SK-N-SH treated with all-trans-retinoic acid at 6 μM for 48 hours (cell line): Measurements from ENCODE around the gene AKR1C2.
"Not testable (repeated sequence)": the region's sequence is repeated elsewhere in the genome, so short reads cannot be mapped to it uniquely, and the experiment has no call there.

Experiments used
- ATAC-seq: fragments of 200-7000 bp; cut with Tn5 transposase; 3 replicates; pipeline ENCODE4 v1.9.1; 2020; ENCODE audit warnings: mild to moderate bottlenecking, moderate library complexity
- ARNTL ChIP-seq: fragments of 450-650 bp; formaldehyde crosslinking; IDR thresholded peaks from 2 replicates; pipeline ENCODE4 v1.5.0; 2020; ENCODE audit warnings: low read depth, mild to moderate bottlenecking, moderate library complexity, borderline replicate concordance
- BACH2 ChIP-seq: fragments of 250-450 bp; sonication (Bioruptor Pico); IDR thresholded peaks from 2 replicates; pipeline ENCODE4 v1.9.0; 2021; ENCODE audit warnings: mild to moderate bottlenecking, borderline replicate concordance
- CSDC2 ChIP-seq: fragments of 250-450 bp; sonication (Bioruptor Pico); IDR thresholded peaks from 2 replicates; pipeline ENCODE4 v1.5.0; 2020; ENCODE audit warnings: mild to moderate bottlenecking, moderate library complexity
- ESRRG ChIP-seq: fragments of 250-450 bp; sonication (Bioruptor Pico); IDR thresholded peaks from 2 replicates; pipeline ENCODE4 v1.6.1; 2021; ENCODE audit warnings: mild to moderate bottlenecking
- GLIS3 ChIP-seq: fragments of 250-450 bp; sonication (Bioruptor Pico); IDR thresholded peaks from 2 replicates; pipeline ENCODE4 v1.5.0; 2020; ENCODE audit warnings: mild to moderate bottlenecking, moderate library complexity
- ISL1 ChIP-seq: fragments of 250-450 bp; sonication (Bioruptor Pico); IDR thresholded peaks from 2 replicates; pipeline ENCODE4 v2.1.2; 2022; ENCODE audit warnings: mild to moderate bottlenecking, moderate library complexity
- OSR1 ChIP-seq: fragments of 250-450 bp; sonication (Bioruptor Pico); IDR thresholded peaks from 2 replicates; pipeline ENCODE4 v1.8.0; 2022; ENCODE audit warnings: moderate library complexity, mild to moderate bottlenecking, inconsistent platforms
- PPARA ChIP-seq: fragments of 250-450 bp; sonication (Bioruptor Pico); IDR thresholded peaks from 2 replicates; pipeline ENCODE4 v1.5.0; 2020; ENCODE audit warnings: mild to moderate bottlenecking, borderline replicate concordance
- RARB ChIP-seq: fragments of 250-450 bp; sonication (Bioruptor Pico); IDR thresholded peaks from 2 replicates; pipeline ENCODE4 v1.8.0; 2021; ENCODE audit warnings: mild to moderate bottlenecking, moderate library complexity
- SNAI2 ChIP-seq: fragments of 250-450 bp; sonication (Bioruptor Pico); IDR thresholded peaks from 2 replicates; pipeline ENCODE4 v1.5.0; 2020; ENCODE audit warnings: mild to moderate bottlenecking, moderate library complexity
- TCF4 ChIP-seq: fragments of 250-450 bp; sonication (Bioruptor Pico); IDR thresholded peaks from 2 replicates; pipeline ENCODE4 v1.8.0; 2021; ENCODE audit warnings: mild to moderate bottlenecking, moderate library complexity, borderline replicate concordance
- TOX ChIP-seq: fragments of 250-450 bp; sonication (Bioruptor Pico); IDR thresholded peaks from 2 replicates; pipeline ENCODE4 v1.8.0; 2021; ENCODE audit warnings: mild to moderate bottlenecking, moderate library complexity, borderline replicate concordance
- ZC3H10 ChIP-seq: fragments of 250-450 bp; sonication (Bioruptor Pico); IDR thresholded peaks from 2 replicates; pipeline ENCODE4 v1.5.1; 2021; ENCODE audit warnings: mild to moderate bottlenecking, moderate library complexity
- ZFP3 ChIP-seq: fragments of 250-450 bp; sonication (Bioruptor Pico); IDR thresholded peaks from 2 replicates; pipeline ENCODE4 v1.5.0; 2020; ENCODE audit warnings: mild to moderate bottlenecking, moderate library complexity
- ZFP30 ChIP-seq: fragments of 450-650 bp; formaldehyde crosslinking; IDR thresholded peaks from 2 replicates; pipeline ENCODE4 v1.5.0; 2022; ENCODE audit warnings: mild to moderate bottlenecking, moderate library complexity
- ZNF70 ChIP-seq: fragments of 450-650 bp; formaldehyde crosslinking; IDR thresholded peaks from 2 replicates; pipeline ENCODE4 v1.5.0; 2020; ENCODE audit warnings: mild to moderate bottlenecking, moderate library complexity
- ZNF8 ChIP-seq: fragments of 450-650 bp; formaldehyde crosslinking; IDR thresholded peaks from 2 replicates; pipeline ENCODE4 v1.5.0; 2020; ENCODE audit warnings: mild to moderate bottlenecking, moderate library complexity
- TF ChIP-seq, protein P1 (sequence below): fragments of 250-450 bp; sonication (Bioruptor Pico); IDR thresholded peaks from 2 replicates; pipeline ENCODE4 v1.5.0; 2020; ENCODE audit warnings: mild to moderate bottlenecking, moderate library complexity
- TF ChIP-seq, protein P2 (sequence below): fragments of 250-450 bp; sonication (Bioruptor Pico); IDR thresholded peaks from 2 replicates; pipeline ENCODE4 v1.8.0; 2020; ENCODE audit warnings: mild to moderate bottlenecking, moderate library complexity, borderline replicate concordance
- TF ChIP-seq, protein P3 (sequence below): fragments of 250-450 bp; sonication (Bioruptor Pico); IDR thresholded peaks from 2 replicates; pipeline ENCODE4 v1.5.1; 2021; ENCODE audit warnings: mild to moderate bottlenecking, moderate library complexity
- TF ChIP-seq, protein P4 (sequence below): fragments of 250-450 bp; sonication (Bioruptor Pico); IDR thresholded peaks from 2 replicates; pipeline ENCODE4 v1.8.0; 2021; ENCODE audit warnings: low read depth, mild to moderate bottlenecking, moderate library complexity, borderline replicate concordance
- TF ChIP-seq, protein P5 (sequence below): fragments of 250-450 bp; sonication (Bioruptor Pico); IDR thresholded peaks from 2 replicates; pipeline ENCODE4 v1.5.1; 2020; ENCODE audit warnings: low read depth, mild to moderate bottlenecking, moderate library complexity

Gene AKR1C2

DNA sequence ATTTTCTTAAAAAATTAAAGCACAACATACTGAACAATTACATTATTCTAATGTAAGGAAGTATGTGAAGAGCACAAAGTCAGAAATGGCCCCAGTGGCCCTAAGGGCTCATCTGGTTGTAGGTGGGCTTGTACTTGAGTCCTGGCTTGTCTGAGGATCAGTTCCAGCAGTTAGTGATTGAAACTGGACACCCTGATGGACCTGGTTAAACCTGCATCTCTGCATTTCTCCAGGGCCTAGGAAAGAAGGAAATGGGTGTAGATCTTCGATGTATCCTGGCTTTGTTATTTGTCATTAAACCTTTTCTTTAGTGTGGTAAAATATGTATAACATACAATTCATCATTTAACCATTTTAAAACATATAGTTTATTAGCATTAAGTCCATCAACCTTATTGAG, 9.7 kb upstream of the AKR1C2 start:
- TF ChIP-seq ISL1 (CRISPR knock-in tag) (no peak), OSR1 (no peak), ZNF70 (CRISPR knock-in tag) (no peak), ESRRG (no peak), GLIS3 (CRISPR knock-in tag) (no peak), ARNTL (no peak), ZFP3 (CRISPR knock-in tag) (no peak), ZNF8 (CRISPR knock-in tag) (no peak), BACH2 (CRISPR knock-in tag) (no peak), PPARA (CRISPR knock-in tag) (no peak), ZC3H10 (no peak), CSDC2 (CRISPR knock-in tag) (no peak), ZFP30 (CRISPR knock-in tag) (no peak), RARB (no peak), SNAI2 (CRISPR knock-in tag) (no peak), TCF4 (CRISPR knock-in tag) (no peak)
- TF ChIP-seq, protein P1, sequence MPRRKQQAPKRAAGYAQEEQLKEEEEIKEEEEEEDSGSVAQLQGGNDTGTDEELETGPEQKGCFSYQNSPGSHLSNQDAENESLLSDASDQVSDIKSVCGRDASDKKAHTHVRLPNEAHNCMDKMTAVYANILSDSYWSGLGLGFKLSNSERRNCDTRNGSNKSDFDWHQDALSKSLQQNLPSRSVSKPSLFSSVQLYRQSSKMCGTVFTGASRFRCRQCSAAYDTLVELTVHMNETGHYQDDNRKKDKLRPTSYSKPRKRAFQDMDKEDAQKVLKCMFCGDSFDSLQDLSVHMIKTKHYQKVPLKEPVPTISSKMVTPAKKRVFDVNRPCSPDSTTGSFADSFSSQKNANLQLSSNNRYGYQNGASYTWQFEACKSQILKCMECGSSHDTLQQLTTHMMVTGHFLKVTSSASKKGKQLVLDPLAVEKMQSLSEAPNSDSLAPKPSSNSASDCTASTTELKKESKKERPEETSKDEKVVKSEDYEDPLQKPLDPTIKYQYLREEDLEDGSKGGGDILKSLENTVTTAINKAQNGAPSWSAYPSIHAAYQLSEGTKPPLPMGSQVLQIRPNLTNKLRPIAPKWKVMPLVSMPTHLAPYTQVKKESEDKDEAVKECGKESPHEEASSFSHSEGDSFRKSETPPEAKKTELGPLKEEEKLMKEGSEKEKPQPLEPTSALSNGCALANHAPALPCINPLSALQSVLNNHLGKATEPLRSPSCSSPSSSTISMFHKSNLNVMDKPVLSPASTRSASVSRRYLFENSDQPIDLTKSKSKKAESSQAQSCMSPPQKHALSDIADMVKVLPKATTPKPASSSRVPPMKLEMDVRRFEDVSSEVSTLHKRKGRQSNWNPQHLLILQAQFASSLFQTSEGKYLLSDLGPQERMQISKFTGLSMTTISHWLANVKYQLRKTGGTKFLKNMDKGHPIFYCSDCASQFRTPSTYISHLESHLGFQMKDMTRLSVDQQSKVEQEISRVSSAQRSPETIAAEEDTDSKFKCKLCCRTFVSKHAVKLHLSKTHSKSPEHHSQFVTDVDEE: no peak
- TF ChIP-seq, protein P2, sequence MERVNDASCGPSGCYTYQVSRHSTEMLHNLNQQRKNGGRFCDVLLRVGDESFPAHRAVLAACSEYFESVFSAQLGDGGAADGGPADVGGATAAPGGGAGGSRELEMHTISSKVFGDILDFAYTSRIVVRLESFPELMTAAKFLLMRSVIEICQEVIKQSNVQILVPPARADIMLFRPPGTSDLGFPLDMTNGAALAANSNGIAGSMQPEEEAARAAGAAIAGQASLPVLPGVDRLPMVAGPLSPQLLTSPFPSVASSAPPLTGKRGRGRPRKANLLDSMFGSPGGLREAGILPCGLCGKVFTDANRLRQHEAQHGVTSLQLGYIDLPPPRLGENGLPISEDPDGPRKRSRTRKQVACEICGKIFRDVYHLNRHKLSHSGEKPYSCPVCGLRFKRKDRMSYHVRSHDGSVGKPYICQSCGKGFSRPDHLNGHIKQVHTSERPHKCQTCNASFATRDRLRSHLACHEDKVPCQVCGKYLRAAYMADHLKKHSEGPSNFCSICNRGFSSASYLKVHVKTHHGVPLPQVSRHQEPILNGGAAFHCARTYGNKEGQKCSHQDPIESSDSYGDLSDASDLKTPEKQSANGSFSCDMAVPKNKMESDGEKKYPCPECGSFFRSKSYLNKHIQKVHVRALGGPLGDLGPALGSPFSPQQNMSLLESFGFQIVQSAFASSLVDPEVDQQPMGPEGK (CRISPR knock-in tag): no peak
- TF ChIP-seq, protein P3, sequence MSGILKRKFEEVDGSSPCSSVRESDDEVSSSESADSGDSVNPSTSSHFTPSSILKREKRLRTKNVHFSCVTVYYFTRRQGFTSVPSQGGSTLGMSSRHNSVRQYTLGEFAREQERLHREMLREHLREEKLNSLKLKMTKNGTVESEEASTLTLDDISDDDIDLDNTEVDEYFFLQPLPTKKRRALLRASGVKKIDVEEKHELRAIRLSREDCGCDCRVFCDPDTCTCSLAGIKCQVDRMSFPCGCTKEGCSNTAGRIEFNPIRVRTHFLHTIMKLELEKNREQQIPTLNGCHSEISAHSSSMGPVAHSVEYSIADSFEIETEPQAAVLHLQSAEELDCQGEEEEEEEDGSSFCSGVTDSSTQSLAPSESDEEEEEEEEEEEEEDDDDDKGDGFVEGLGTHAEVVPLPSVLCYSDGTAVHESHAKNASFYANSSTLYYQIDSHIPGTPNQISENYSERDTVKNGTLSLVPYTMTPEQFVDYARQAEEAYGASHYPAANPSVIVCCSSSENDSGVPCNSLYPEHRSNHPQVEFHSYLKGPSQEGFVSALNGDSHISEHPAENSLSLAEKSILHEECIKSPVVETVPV: no peak
- TF ChIP-seq, protein P4, sequence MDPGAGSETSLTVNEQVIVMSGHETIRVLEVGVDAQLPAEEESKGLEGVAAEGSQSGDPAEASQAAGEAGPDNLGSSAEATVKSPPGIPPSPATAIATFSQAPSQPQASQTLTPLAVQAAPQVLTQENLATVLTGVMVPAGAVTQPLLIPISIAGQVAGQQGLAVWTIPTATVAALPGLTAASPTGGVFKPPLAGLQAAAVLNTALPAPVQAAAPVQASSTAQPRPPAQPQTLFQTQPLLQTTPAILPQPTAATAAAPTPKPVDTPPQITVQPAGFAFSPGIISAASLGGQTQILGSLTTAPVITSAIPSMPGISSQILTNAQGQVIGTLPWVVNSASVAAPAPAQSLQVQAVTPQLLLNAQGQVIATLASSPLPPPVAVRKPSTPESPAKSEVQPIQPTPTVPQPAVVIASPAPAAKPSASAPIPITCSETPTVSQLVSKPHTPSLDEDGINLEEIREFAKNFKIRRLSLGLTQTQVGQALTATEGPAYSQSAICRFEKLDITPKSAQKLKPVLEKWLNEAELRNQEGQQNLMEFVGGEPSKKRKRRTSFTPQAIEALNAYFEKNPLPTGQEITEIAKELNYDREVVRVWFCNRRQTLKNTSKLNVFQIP (CRISPR knock-in tag): no peak

DNA sequence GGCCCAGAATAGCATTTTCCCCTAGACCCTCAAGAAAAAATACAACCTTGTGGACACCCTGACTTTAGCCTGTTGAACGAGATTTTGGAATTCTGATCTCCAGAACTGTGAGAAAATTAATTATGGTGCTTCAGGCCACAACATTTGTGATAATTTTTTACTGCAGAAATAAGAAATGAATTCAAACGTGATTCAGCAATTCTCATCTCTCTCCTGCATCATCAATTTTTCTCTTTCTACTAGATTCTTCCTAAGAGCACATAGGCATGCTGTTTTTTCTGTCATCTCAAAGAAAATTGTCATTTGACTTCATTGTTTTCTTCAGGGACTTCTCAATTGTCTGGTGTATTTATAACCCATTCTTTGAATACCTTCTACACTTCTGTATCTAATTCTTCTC, 8.9 kb upstream of the AKR1C2 start:
- TF ChIP-seq, protein P1: no peak
- no peak for TF ChIP-seq TCF4 (CRISPR knock-in tag)
- no peak for TF ChIP-seq CSDC2 (CRISPR knock-in tag)
- no peak for TF ChIP-seq ZNF70 (CRISPR knock-in tag)
- no peak for TF ChIP-seq ZC3H10
- no peak for TF ChIP-seq ISL1 (CRISPR knock-in tag)
- TF ChIP-seq RARB: no peak
- TF ChIP-seq, protein P4 (CRISPR knock-in tag): no peak
- no peak for TF ChIP-seq ZNF8 (CRISPR knock-in tag)
- no peak for TF ChIP-seq PPARA (CRISPR knock-in tag)
- TF ChIP-seq OSR1: no peak
- TF ChIP-seq, protein P5, sequence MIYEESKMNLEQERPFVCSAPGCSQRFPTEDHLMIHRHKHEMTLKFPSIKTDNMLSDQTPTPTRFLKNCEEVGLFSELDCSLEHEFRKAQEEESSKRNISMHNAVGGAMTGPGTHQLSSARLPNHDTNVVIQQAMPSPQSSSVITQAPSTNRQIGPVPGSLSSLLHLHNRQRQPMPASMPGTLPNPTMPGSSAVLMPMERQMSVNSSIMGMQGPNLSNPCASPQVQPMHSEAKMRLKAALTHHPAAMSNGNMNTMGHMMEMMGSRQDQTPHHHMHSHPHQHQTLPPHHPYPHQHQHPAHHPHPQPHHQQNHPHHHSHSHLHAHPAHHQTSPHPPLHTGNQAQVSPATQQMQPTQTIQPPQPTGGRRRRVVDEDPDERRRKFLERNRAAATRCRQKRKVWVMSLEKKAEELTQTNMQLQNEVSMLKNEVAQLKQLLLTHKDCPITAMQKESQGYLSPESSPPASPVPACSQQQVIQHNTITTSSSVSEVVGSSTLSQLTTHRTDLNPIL (CRISPR knock-in tag): no peak
- TF ChIP-seq TOX (CRISPR knock-in tag): no peak
- TF ChIP-seq GLIS3 (CRISPR knock-in tag): no peak
- TF ChIP-seq ARNTL: no peak
- ATAC-seq: no peak

More for the DNA sequence above, 9.7 kb upstream of the AKR1C2 start:
- no peak for ATAC-seq

DNA sequence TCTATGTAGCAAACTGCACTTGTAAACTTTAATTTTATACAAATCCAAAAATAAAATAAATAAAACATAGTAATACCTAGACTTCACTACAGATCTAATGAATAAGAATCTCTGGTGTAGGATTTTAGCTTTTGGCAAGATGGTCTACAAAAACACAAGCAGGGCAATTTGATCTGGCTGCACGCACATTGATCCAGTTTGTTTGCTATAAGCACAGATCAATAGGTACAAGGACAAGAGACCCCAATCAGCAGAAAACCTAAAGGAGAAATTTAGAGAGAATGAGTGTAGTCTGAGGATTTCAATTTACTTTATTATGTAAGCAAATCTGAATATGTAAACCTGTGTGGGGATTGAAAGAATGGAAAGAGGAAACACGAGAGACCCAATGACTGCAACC, 7.7 kb upstream of the AKR1C2 start:
- ATAC-seq: not testable (repeated sequence)

DNA sequence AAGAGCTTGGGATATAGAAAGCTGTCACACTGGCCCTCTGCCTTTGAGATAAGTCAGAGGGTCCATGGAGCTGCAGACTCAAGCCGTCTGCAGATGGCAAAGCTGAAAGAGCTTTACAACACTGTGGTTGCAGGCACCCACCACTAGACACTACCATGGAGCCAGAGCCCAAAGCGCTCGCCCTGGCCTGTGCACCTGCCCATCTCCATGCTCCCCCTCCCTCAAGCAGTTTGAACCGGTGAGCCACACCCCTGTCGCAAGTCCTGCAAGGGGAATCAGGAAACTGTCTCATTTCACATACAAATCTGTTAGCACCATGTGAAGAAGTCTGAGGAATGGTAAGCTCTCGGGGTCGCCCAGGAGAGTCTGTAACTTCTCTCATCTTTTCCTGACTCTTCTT, 6.4 kb upstream of the AKR1C2 start:
- not testable (repeated sequence) for ATAC-seq
